Breast epithelium (tissue), 4 donors: ENCODE data around the gene OR4F6. TPM values are rescaled to one million over a fixed set of nuclear protein-coding genes. Genes with fewer than 3 reads are reported as not detected.

ENCODE experiments used
- DNase-seq, 2 donors: peaks; one replicate each; pipeline ENCODE4 v3.0.0-alpha.2; 2019; ENCODE audit warnings: low spot score in 2 of 2
- H3K27ac ChIP-seq, 2 donors: fragments of 200-600 bp; sonication (generic) in 1 of 2; one replicate each; pipeline ENCODE4 v1.5.1; 2016 to 2019; ENCODE audit warnings: mild to moderate bottlenecking in 1 of 2
- H3K27me3 ChIP-seq, 2 donors: fragments of 200-600 bp; sonication (generic) in 1 of 2; one replicate each; pipeline versions ENCODE4 v1.5.1 to v1.6.0; 2017 to 2019; ENCODE audit warnings: control low read depth in 1 of 2, mild to moderate bottlenecking in 1 of 2
- H3K36me3 ChIP-seq: fragments of 200-600 bp; one replicate; pipeline ENCODE4 v1.5.1; 2019
- H3K4me1 ChIP-seq, 2 donors: fragments of 200-600 bp; sonication (generic); one replicate each; pipeline ENCODE4 v1.5.1; 2016 to 2019; ENCODE audit warnings: control low read depth in 1 of 2
- H3K4me3 ChIP-seq, 3 donors: fragments of 200-600 bp; sonication (generic); 1 replicate in 2 of 3; 2 replicates in 1 of 3; pipeline ENCODE4 v1.5.1; 2016 to 2019; ENCODE audit warnings: mild to moderate bottlenecking in 3 of 3, moderate library complexity in 2 of 3
- H3K9me3 ChIP-seq, 2 donors: fragments of 200-600 bp; sonication (generic) in 1 of 2; one replicate each; pipeline ENCODE4 v1.5.1; 2016 to 2019; ENCODE audit warnings: control low read depth in 1 of 2
- CTCF ChIP-seq, 3 donors: fragments of 450-650 bp; IDR thresholded peaks; one replicate each; pipeline ENCODE4 v1.5.1; 2016 to 2017; ENCODE audit warnings: antibody characterized with exemption in 3 of 3, mild to moderate bottlenecking in 3 of 3, moderate library complexity in 3 of 3
- POLR2A ChIP-seq: fragments of 450-650 bp; IDR thresholded peaks from one replicate; pipeline ENCODE4 v1.6.1; 2016; ENCODE audit warnings: antibody characterized with exemption, mild to moderate bottlenecking, moderate library complexity
- POLR2AphosphoS5 ChIP-seq, 3 donors: sonication (generic); formaldehyde crosslinking; IDR thresholded peaks; one replicate each; pipeline ENCODE4 v1.6.1; 2017; ENCODE audit warnings: antibody characterized with exemption in 3 of 3
- intact Hi-C: fragments of 100-400 bp; cut with DNase I; formaldehyde crosslinking; loops from one replicate; pipeline ENCODE4 v1.15.1; 2023; ENCODE audit warnings: low total_unique reads
- total RNA-seq, 3 donors: library from RNA; depleted of rRNA; stranded (reverse); fragments of >200 nt; gene quantifications; one replicate each; pipeline ENCODE4 v1.1.0, GENCODE V29; 2016

Gene OR4F6
- total RNA-seq, 3 donors from 2014 or later = not detected

GRCh38 chr15:101804941-101805340, 1.6 kb downstream of the OR4F6 start:
- no peak for TF ChIP-seq POLR2A
- no peak for TF ChIP-seq POLR2AphosphoS5 (IDR thresholded peaks at IDR 0.05)
- TF ChIP-seq CTCF (IDR thresholded peaks at IDR 0.05) = no peak
- Histone ChIP-seq H3K27ac (no peak overlapping the region), H3K4me3 (no peak overlapping the region), H3K4me1 (no peaks in the 10 kb centered on the region), H3K27me3 (peaks cover 0 to 2% of the 10 kb centered on the region in 2 donors), H3K36me3 (no peaks in the 10 kb centered on the region), H3K9me3 (peaks cover 0 to 6% of the 10 kb centered on the region in 2 donors)
- no peak for DNase-seq
- intact Hi-C loops = no loop called here

GRCh38 chr15:101805605-101806345, 2.5 kb downstream of the OR4F6 start:
- Histone ChIP-seq H3K9me3 (peaks cover 0 to 6% of the 10 kb centered on the region in 2 donors), H3K27ac (no peak overlapping the region), H3K36me3 (no peaks in the 10 kb centered on the region), H3K27me3 (peaks cover 0 to 10% of the 10 kb centered on the region in 2 donors), H3K4me1 (no peaks in the 10 kb centered on the region), H3K4me3 (no peak overlapping the region)
- intact Hi-C loops = no loop called here
- TF ChIP-seq POLR2A (no peak), CTCF (IDR thresholded peaks at IDR 0.05) (no peak), POLR2AphosphoS5 (IDR thresholded peaks at IDR 0.05) (no peak)
- no peak for DNase-seq

- intact Hi-C loops = no loop called here
- no peaks in the 10 kb centered on the region for H3K36me3 ChIP-seq
- H3K4me3 ChIP-seq = no peak overlapping the region
- no peak for DNase-seq
- no peaks in the 10 kb centered on the region for H3K4me1 ChIP-seq
- H3K27ac ChIP-seq = no peak overlapping the region
- no peaks in the 10 kb centered on the region for H3K9me3 ChIP-seq
- TF ChIP-seq POLR2A (no peak), POLR2AphosphoS5 (IDR thresholded peaks at IDR 0.05) (no peak), CTCF (IDR thresholded peaks at IDR 0.05) (no peak)
- H3K27me3 ChIP-seq = peaks cover 0 to 11% of the 10 kb centered on the region in 2 donors
Observed at GRCh38 chr15:101807345-101807945, 4.1 kb downstream of the OR4F6 start.

GRCh38 chr15:101808201-101808600, 4.9 kb downstream of the OR4F6 start:
- H3K9me3 ChIP-seq = no peaks in the 10 kb centered on the region
- peaks cover 0 to 14% of the 10 kb centered on the region in 2 donors for H3K27me3 ChIP-seq
- H3K4me1 ChIP-seq = no peaks in the 10 kb centered on the region
- TF ChIP-seq POLR2A (no peak), CTCF (IDR thresholded peaks at IDR 0.05) (no peak), POLR2AphosphoS5 (IDR thresholded peaks at IDR 0.05) (no peak)
- H3K27ac ChIP-seq = no peak overlapping the region
- no peaks in the 10 kb centered on the region for H3K36me3 ChIP-seq
- intact Hi-C loops = no loop called here
- no peak for DNase-seq
- no peak overlapping the region for H3K4me3 ChIP-seq

GRCh38 chr15:101810456-101810855, 7.1 kb downstream of the OR4F6 start:
- Histone ChIP-seq H3K27me3 (peaks cover 0 to 14% of the 10 kb centered on the region in 2 donors), H3K9me3 (no peaks in the 10 kb centered on the region), H3K4me3 (no peak overlapping the region), H3K36me3 (no peaks in the 10 kb centered on the region), H3K4me1 (no peaks in the 10 kb centered on the region), H3K27ac (no peak overlapping the region)
- DNase-seq = no peak
- intact Hi-C loops = no loop called here
- TF ChIP-seq POLR2A = no peak
- no peak for TF ChIP-seq CTCF (IDR thresholded peaks at IDR 0.05)
- no peak for TF ChIP-seq POLR2AphosphoS5 (IDR thresholded peaks at IDR 0.05)
